HG03432 (cell line): ENCODE measurements around the gene CERKL.

Experiments
- ATAC-seq: cut with Tn5 transposase; IDR thresholded peaks from one replicate; pipeline ENCODE4 v1.9.1; 2021; ENCODE audit warnings: mild to moderate bottlenecking, moderate library complexity; ENCODE audit not compliant: unreplicated experiment

Gene CERKL

DNA sequence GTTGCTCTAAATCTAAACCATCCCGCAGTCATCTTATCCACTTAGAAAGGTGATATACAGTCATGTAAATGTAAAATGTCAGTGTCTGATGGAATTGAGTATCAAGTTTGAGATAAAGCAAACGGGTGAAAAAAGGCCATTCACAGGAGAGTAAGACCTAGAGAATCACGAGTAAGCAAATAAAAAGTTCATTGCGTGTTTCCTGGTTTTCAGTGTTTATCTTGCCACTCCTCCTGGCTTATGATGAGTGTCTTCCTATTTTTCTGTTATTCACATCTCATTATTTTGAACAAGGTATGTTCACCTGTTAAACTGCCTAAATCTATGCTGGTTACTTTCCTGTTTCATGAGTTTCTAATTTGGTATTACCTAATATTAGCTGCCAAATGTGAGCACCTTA, 130.9 kb downstream of the CERKL start:
- no peak for ATAC-seq

GRCh38 chr2:181523756-181524155, 133.1 kb downstream of the CERKL start:
- ATAC-seq: no peak

DNA sequence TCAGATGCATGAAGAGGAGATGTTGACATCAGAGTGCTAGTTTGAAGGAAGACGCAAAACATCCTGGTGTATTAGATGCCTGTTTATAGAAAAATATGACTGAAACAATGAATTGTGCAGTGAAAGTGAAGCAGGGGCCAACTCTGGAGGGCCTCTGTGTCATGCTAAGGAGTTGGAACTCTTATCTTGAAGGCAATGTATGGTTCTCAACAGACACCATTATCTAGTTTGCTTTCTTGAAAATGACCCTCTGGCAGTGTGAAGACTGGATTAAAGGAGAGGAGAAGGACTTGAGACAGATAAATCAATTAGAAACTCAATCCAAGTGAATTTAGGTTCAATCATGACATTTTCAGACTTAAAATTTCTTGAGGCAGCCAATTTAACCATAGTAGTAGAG, 136.7 kb downstream of the CERKL start:
- no peak for ATAC-seq

- ATAC-seq: no peak
These were observed 139.1 kb downstream of the CERKL start for GRCh38 chr2:181517685-181518301.

DNA sequence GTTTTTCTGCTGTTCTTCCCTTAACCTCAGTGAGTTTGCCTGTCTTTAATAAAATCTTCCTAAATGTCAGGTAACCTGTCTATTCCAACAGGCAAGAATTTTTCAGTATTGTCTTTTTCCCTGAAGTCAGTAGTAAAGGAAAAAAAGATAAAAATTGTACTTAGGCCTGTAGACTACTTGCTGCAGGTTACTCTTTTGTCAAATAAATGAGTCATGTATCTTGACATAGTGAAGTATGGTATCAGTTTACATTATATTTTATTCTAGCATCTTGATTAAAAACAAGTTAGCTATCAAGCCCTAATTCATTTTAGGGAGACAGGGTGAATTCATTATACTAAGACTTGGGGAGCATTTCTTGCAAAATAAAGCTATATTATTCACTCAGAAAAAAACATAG, 139.9 kb downstream of the CERKL start:
- ATAC-seq: no peak

DNA sequence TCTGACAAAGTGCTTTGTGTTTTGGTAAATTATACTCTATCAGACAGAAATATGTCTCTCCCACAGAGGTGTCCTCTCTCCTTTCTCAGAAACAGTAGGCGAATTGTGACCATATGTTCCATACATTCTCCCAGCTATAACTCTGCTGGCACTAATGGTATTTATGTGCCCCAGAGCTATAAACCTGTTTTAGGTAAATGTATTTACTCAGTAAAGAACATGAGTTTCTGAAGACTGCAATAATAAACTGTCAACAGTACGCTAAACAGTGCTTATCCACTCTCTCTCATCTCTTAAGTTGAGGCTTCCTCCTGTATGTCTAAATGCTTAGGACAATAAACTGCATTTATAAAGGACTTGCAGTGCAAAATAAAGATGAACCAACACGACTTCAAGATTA, 141.2 kb downstream of the CERKL start:
- no peak for ATAC-seq

DNA sequence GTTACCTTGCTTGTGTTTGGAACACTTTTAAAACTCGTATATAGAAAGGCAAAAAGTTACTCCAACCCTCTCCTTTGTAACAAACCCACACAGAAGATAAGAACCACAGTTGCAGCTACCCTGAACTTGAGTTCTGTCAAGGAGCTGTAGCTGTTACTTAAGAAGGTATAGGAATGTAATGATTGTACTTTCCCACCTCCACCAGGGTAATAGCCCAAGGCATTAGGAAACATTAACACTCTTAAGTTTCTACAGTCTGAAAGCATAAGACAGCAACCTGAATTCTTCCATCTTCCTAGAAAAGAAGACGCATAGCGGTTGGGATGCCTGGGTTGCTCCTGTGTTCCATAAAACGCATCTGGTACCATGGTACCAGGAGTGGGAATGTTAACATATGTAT, 156.7 kb downstream of the CERKL start:
- ATAC-seq: no peak

- ATAC-seq: no peak
These were observed 157.7 kb downstream of the CERKL start for GRCh38 chr2:181499231-181499630.
